OCI-LY7 (cell line): Measurements from ENCODE around the gene ANK3. TPM values are rescaled to one million over a fixed set of nuclear protein-coding genes. Genes with fewer than 3 reads are reported as not detected.

ENCODE experiments used
- BruUV-seq: library from RNA; stranded (reverse); fragments of 400-500 nt; replicated peaks from 2 replicates; lab custom pipeline; 2021; lab: Mats Ljungman, UMichigan
- CTCF ChIA-PET: fragments of 300-600 bp; sonication (Branson Sonifier 250); formaldehyde crosslinking; loops from one replicate; lab custom pipeline; 2022; ENCODE audit warnings: antibody characterized with exemption; ENCODE audit not compliant: unreplicated experiment; lab: Charles Lee
- POLR2A ChIA-PET: fragments of 300-600 bp; sonication (Branson Sonifier 250); formaldehyde crosslinking; loops from one replicate; lab custom pipeline; 2022; ENCODE audit warnings: antibody characterized with exemption; lab: Charles Lee
- DNase-seq: peaks from one replicate; pipeline ENCODE4 v3.0.0-alpha.2; 2015; ENCODE audit warnings: low spot score
- H2AFZ ChIP-seq: fragments of 200-600 bp; sonication (generic), shearing (Covaris generic); 2 replicates; pipeline ENCODE4 v1.6.1; 2014; ENCODE audit warnings: mild to moderate bottlenecking, antibody characterized with exemption, low read length, moderate library complexity
- H3K27ac ChIP-seq: fragments of 200-600 bp; sonication (generic); 2 replicates; pipeline ENCODE4 v1.5.1; 2014; ENCODE audit warnings: mixed run types, low read depth, mild to moderate bottlenecking, moderate library complexity, low read length, inconsistent platforms; ENCODE audit not compliant: poor library complexity, severe bottlenecking
- H3K36me3 ChIP-seq: fragments of 200-600 bp; sonication (generic); 2 replicates; pipeline ENCODE4 v1.6.1; 2014; ENCODE audit warnings: mild to moderate bottlenecking, antibody characterized with exemption, low read length, moderate library complexity, mixed read lengths; ENCODE audit not compliant: insufficient read depth
- H3K4me1 ChIP-seq: fragments of 200-600 bp; sonication (generic); 2 replicates; pipeline ENCODE4 v1.5.1; 2014; ENCODE audit warnings: mild to moderate bottlenecking, low read length; ENCODE audit not compliant: insufficient read depth, poor library complexity, severe bottlenecking
- H3K4me2 ChIP-seq: fragments of 200-600 bp; sonication (generic); 2 replicates; pipeline ENCODE4 v1.6.1; 2014; ENCODE audit warnings: mild to moderate bottlenecking, low read length
- H3K4me3 ChIP-seq: fragments of 200-600 bp; sonication (generic); 2 replicates; pipeline ENCODE4 v1.5.1; 2014; ENCODE audit warnings: mild to moderate bottlenecking, low read depth, low read length; ENCODE audit not compliant: poor library complexity, severe bottlenecking
- H3K79me2 ChIP-seq: fragments of 200-600 bp; sonication (generic); 2 replicates; pipeline ENCODE4 v1.6.1; 2016; ENCODE audit warnings: low read depth, mild to moderate bottlenecking, low read length, moderate library complexity, mixed read lengths; ENCODE audit not compliant: insufficient read depth
- H3K9me2 ChIP-seq: fragments of 200-600 bp; sonication (generic); 2 replicates; pipeline ENCODE4 v1.6.1; 2016; ENCODE audit warnings: mild to moderate bottlenecking, low read length, mixed read lengths; ENCODE audit not compliant: insufficient read depth
- H3K9me3 ChIP-seq: fragments of 200-600 bp; sonication (generic); 2 replicates; pipeline ENCODE4 v1.6.1; 2014; ENCODE audit warnings: mild to moderate bottlenecking, mixed run types, low read length, mixed read lengths
- H4K20me1 ChIP-seq: fragments of 200-600 bp; sonication (generic); 2 replicates; pipeline ENCODE4 v1.6.1; 2014; ENCODE audit warnings: mild to moderate bottlenecking, antibody characterized with exemption, low read length, moderate library complexity, mixed read lengths; ENCODE audit not compliant: insufficient read depth
- EZH2phosphoT487 ChIP-seq: fragments of 200-600 bp; sonication (generic); IDR thresholded peaks from 2 replicates; pipeline ENCODE4 v1.6.1; 2018; ENCODE audit warnings: low read depth, borderline replicate concordance, mild to moderate bottlenecking, mixed run types, antibody characterized with exemption, low read length, moderate library complexity, mixed read lengths
- intact Hi-C: fragments of 100-400 bp; cut with micrococcal nuclease; formaldehyde crosslinking; loops from one replicate; pipeline ENCODE4 v1.10.0; 2022; ENCODE audit not compliant: unreplicated experiment
- total RNA-seq, 2 experiments: library from RNA; depleted of rRNA in 1 of 2; stranded (reverse); fragments of >200 nt in 1 of 2; shearing (Covaris generic) in 1 of 2; gene quantifications; 2 replicates each; pipeline ENCODE4 v1.2.3, GENCODE V29; 2014 to 2022
- TF ChIP-seq, protein P1 (sequence below): fragments of 200-600 bp; sonication (generic); conservative IDR thresholded peaks from 2 replicates; pipeline ENCODE4 v1.5.1; 2014; ENCODE audit warnings: mild to moderate bottlenecking, antibody characterized with exemption, low read length, moderate library complexity, mixed read lengths

ANK3 gene
- total RNA-seq, 2 experiments from 2014 or later, result 0.13 to 0.49 TPM

GRCh38 chr10:60309371-60309770, 80.3 kb downstream of the ANK3 start:
- TF ChIP-seq, protein P1, sequence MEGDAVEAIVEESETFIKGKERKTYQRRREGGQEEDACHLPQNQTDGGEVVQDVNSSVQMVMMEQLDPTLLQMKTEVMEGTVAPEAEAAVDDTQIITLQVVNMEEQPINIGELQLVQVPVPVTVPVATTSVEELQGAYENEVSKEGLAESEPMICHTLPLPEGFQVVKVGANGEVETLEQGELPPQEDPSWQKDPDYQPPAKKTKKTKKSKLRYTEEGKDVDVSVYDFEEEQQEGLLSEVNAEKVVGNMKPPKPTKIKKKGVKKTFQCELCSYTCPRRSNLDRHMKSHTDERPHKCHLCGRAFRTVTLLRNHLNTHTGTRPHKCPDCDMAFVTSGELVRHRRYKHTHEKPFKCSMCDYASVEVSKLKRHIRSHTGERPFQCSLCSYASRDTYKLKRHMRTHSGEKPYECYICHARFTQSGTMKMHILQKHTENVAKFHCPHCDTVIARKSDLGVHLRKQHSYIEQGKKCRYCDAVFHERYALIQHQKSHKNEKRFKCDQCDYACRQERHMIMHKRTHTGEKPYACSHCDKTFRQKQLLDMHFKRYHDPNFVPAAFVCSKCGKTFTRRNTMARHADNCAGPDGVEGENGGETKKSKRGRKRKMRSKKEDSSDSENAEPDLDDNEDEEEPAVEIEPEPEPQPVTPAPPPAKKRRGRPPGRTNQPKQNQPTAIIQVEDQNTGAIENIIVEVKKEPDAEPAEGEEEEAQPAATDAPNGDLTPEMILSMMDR, result no peak
- TF ChIP-seq EZH2phosphoT487, result no peak
- CTCF ChIA-PET, result no interaction called here

GRCh38 chr10:60305380-60305892, 84.2 kb downstream of the ANK3 start:
- no peaks in the 10 kb centered on the region for H3K79me2 ChIP-seq
- no peaks in the 10 kb centered on the region for H4K20me1 ChIP-seq
- TF ChIP-seq, protein P1, result no peak
- no peak for TF ChIP-seq EZH2phosphoT487
- no peak overlapping the region for H3K27ac ChIP-seq
- intact Hi-C loops, result no loop called here
- CTCF ChIA-PET, result no interaction called here
- H3K4me3 ChIP-seq, result no peak overlapping the region
- BruUV-seq, result no TSS peak
- DNase-seq, result no peak
- no peaks in the 10 kb centered on the region for H3K9me3 ChIP-seq
- H3K36me3 ChIP-seq, result no peaks in the 10 kb centered on the region
- no peak overlapping the region for H2AFZ ChIP-seq
- no peaks in the 10 kb centered on the region for H3K4me1 ChIP-seq
- POLR2A ChIA-PET, result interaction anchor here (0.6 kb wide), 1 partner anchor 12 kb away, joined by 3 read pairs; no protein-coding TSS in a partner anchor
- no peak overlapping the region for H3K4me2 ChIP-seq
- H3K9me2 ChIP-seq, result no peaks in the 10 kb centered on the region

More at GRCh38 chr10:60309371-60309770, 80.3 kb downstream of the ANK3 start:
- POLR2A ChIA-PET, result interaction anchor here (0.9 to 1.3 kb wide), 2 partner anchors 14 to 37 kb away, joined by 3 to 6 read pairs; no protein-coding TSS in a partner anchor
- no peak for DNase-seq
- no TSS peak for BruUV-seq
- H3K4me2 ChIP-seq, result no peak overlapping the region
- H3K4me1 ChIP-seq, result peaks cover 5% of the 10 kb centered on the region
- H3K79me2 ChIP-seq, result no peaks in the 10 kb centered on the region
- no peaks in the 10 kb centered on the region for H4K20me1 ChIP-seq
- H3K9me3 ChIP-seq, result no peaks in the 10 kb centered on the region
- intact Hi-C loops, result no loop called here
- H3K4me3 ChIP-seq, result no peak overlapping the region
- H2AFZ ChIP-seq, result no peak overlapping the region
- H3K36me3 ChIP-seq, result no peaks in the 10 kb centered on the region
- H3K27ac ChIP-seq, result no peak overlapping the region
- no peaks in the 10 kb centered on the region for H3K9me2 ChIP-seq

DNA sequence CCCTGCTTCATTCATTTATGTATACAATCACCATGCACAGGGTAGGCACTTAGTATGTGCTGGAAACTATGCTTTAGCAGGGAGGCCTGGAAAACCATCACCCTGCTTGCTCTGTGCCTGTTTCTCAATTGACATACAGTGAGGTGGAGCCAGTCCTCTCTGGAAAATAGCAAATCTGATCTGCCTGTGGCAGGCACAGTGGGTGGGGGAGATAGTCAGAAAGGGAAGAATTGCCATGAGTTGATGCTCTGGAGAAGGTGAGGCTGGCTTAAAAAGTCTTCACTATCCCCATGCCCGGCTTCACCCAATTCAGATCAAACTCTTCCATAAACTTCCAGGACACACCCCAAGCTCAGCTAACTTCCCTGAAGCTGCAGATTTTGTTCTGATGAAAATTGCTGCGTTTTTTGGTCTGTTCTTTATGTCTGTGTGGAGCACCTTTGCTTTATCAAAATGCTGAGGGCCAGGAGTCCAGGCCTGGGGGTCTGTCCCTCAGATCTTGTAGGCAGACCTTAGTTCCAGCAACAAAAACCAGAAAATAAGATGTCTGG, 84.8 kb downstream of the ANK3 start:
- Histone ChIP-seq H3K4me2 (no peak overlapping the region), H2AFZ (no peak overlapping the region)

More for the DNA sequence above, 84.8 kb downstream of the ANK3 start:
- no peak overlapping the region for H3K27ac ChIP-seq
- DNase-seq, result no peak
- BruUV-seq, result no TSS peak
- intact Hi-C loops, result no loop called here
- H3K4me3 ChIP-seq, result no peak overlapping the region
- no peak for TF ChIP-seq EZH2phosphoT487
- TF ChIP-seq, protein P1, result no peak
- no peaks in the 10 kb centered on the region for H4K20me1 ChIP-seq
- POLR2A ChIA-PET, result interaction anchor here (0.6 to 3.1 kb wide), 2 partner anchors 8 to 13 kb away, joined by 3 to 9 read pairs; no protein-coding TSS in a partner anchor
- no peaks in the 10 kb centered on the region for H3K79me2 ChIP-seq
- no peaks in the 10 kb centered on the region for H3K4me1 ChIP-seq
- CTCF ChIA-PET, result no interaction called here
- no peaks in the 10 kb centered on the region for H3K9me3 ChIP-seq
- H3K36me3 ChIP-seq, result no peaks in the 10 kb centered on the region
- no peaks in the 10 kb centered on the region for H3K9me2 ChIP-seq
